WTC11 (cell line): Measurements from ENCODE around the gene ZMYND11.

Experiments
- ATF2 ChIP-seq: sonication (generic); formaldehyde crosslinking; IDR thresholded peaks from 2 replicates; pipeline ENCODE4 v1.8.1; 2022; ENCODE audit warnings: low read depth, missing genetic modification reagents, borderline replicate concordance
- CREM ChIP-seq: sonication (generic); formaldehyde crosslinking; IDR thresholded peaks from 2 replicates; pipeline ENCODE4 v1.8.1; 2022; ENCODE audit warnings: mild to moderate bottlenecking, missing genetic modification reagents, moderate library complexity
- CTCF ChIP-seq: fragments of 200-600 bp; IDR thresholded peaks from 2 replicates; pipeline ENCODE4 v1.8.0; 2022; ENCODE audit warnings: antibody characterized with exemption
- E2F4 ChIP-seq: sonication (generic); formaldehyde crosslinking; IDR thresholded peaks from 2 replicates; pipeline ENCODE4 v1.8.1; 2022; ENCODE audit warnings: low read depth, mild to moderate bottlenecking, moderate library complexity, missing genetic modification reagents, borderline replicate concordance
- ETV6 ChIP-seq: sonication (generic); formaldehyde crosslinking; IDR thresholded peaks from 2 replicates; pipeline ENCODE4 v1.8.1; 2022; ENCODE audit warnings: mild to moderate bottlenecking, missing genetic modification reagents
- FOXP4 ChIP-seq: sonication (generic); formaldehyde crosslinking; IDR thresholded peaks from 2 replicates; pipeline ENCODE4 v1.8.0; 2022; ENCODE audit warnings: mild to moderate bottlenecking, missing genetic modification reagents
- JUN ChIP-seq: sonication (generic); formaldehyde crosslinking; IDR thresholded peaks from 2 replicates; pipeline ENCODE4 v1.8.0; 2023; ENCODE audit warnings: mild to moderate bottlenecking, missing genetic modification reagents
- MXD4 ChIP-seq: fragments of 250-450 bp; sonication (Bioruptor Pico); IDR thresholded peaks from 2 replicates; pipeline ENCODE4 v1.8.0; 2021; ENCODE audit warnings: mild to moderate bottlenecking, moderate library complexity, borderline replicate concordance
- RELA ChIP-seq: sonication (generic); formaldehyde crosslinking; IDR thresholded peaks from 2 replicates; pipeline ENCODE4 v1.8.1; 2022; ENCODE audit warnings: missing genetic modification reagents, mild to moderate bottlenecking, borderline replicate concordance
- SMAD3 ChIP-seq: sonication (generic); formaldehyde crosslinking; IDR thresholded peaks from 2 replicates; pipeline ENCODE4 v1.8.0; 2022; ENCODE audit warnings: missing genetic modification reagents, mild to moderate bottlenecking, borderline replicate concordance
- SP1 ChIP-seq: sonication (generic); formaldehyde crosslinking; conservative IDR thresholded peaks from 2 replicates; pipeline ENCODE4 v1.8.1; 2022; ENCODE audit warnings: missing genetic modification reagents
- USF2 ChIP-seq: sonication (generic); formaldehyde crosslinking; IDR thresholded peaks from 2 replicates; pipeline ENCODE4 v1.8.1; 2023; ENCODE audit warnings: mild to moderate bottlenecking, missing genetic modification reagents, moderate library complexity
- ZNF263 ChIP-seq: sonication (generic); formaldehyde crosslinking; IDR thresholded peaks from 2 replicates; pipeline ENCODE4 v1.8.1; 2022; ENCODE audit warnings: low read depth, mild to moderate bottlenecking, moderate library complexity, missing genetic modification reagents
- ZNF281 ChIP-seq: sonication (generic); formaldehyde crosslinking; IDR thresholded peaks from 2 replicates; pipeline ENCODE4 v1.8.0; 2023; ENCODE audit warnings: mild to moderate bottlenecking, missing genetic modification reagents

- no peak for TF ChIP-seq USF2 (CRISPR knock-in tag)
- TF ChIP-seq FOXP4, result no peak
- TF ChIP-seq SMAD3, result no peak
- TF ChIP-seq RELA (CRISPR knock-in tag), result no peak
- no peak for TF ChIP-seq E2F4
- TF ChIP-seq CREM (CRISPR knock-in tag), result no peak
- no peak for TF ChIP-seq CTCF
- no peak for TF ChIP-seq SP1 (CRISPR knock-in tag)
- TF ChIP-seq MXD4 (CRISPR knock-in tag), result no peak
- no peak for TF ChIP-seq ATF2 (CRISPR knock-in tag)
- no peak for TF ChIP-seq JUN (CRISPR knock-in tag)
- TF ChIP-seq ZNF281 (CRISPR knock-in tag), result no peak
- TF ChIP-seq ETV6 (CRISPR knock-in tag), result no peak
- no peak for TF ChIP-seq ZNF263 (CRISPR knock-in tag)
Measured at GRCh38 chr10:226018-226417, 90.8 kb downstream of the ZMYND11 start.
